ENCODE data around the gene RFTN2. TPM values are rescaled to one million over a fixed set of nuclear protein-coding genes. Genes with fewer than 3 reads are reported as not detected.
"Not testable (repeated sequence)": the region's sequence is repeated elsewhere in the genome, so short reads cannot be mapped to it uniquely, and the experiment has no call there.

RFTN2 gene
- total and polyA plus RNA-seq, 2 donors = 0.73 to 1.4 TPM

GRCh38 chr2:197599285-197599965 lies 76.0 kb downstream of the RFTN2 start:
- 32% methylated on average over 11 of the region's 11 CpGs for WGBS
- DNase-seq (ENCODE audit: low read depth in 6 of 9, low spot score in 9 of 9) = peak; percentile 8 to 62 (median 19)

GRCh38 chr2:197598450-197598849 lies 76.9 kb downstream of the RFTN2 start:
- no peaks in the 10 kb centered on the region for H3K9me3 ChIP-seq (ENCODE audit: control insufficient read depth in 2 of 2, insufficient read depth in 1 of 2, low read length in 1 of 2)
- H3K4me3 ChIP-seq (ENCODE audit: low read length in 2 of 2) = no peak overlapping the region
- no peaks in the 10 kb centered on the region for H3K36me3 ChIP-seq (ENCODE audit: control insufficient read depth in 2 of 2, insufficient read depth in 2 of 2, low read length in 1 of 2)
- no peak for DNase-seq (ENCODE audit: low read depth in 6 of 9, low spot score in 9 of 9)
- no peaks in the 10 kb centered on the region for H3K27me3 ChIP-seq (ENCODE audit: control insufficient read depth in 2 of 2, insufficient read depth in 1 of 2, low read length in 1 of 2)
- WGBS = 99% methylated on average over 5 of the region's 5 CpGs
- no peak overlapping the region for H3K27ac ChIP-seq (ENCODE audit: low read depth in 1 of 2, low read length in 1 of 2)
- no peaks in the 10 kb centered on the region for H3K4me1 ChIP-seq (ENCODE audit: control insufficient read depth in 2 of 2, insufficient read depth in 2 of 2, low read length in 2 of 2)

More at GRCh38 chr2:197599285-197599965, 76.0 kb downstream of the RFTN2 start:
- Histone ChIP-seq H3K27me3 (ENCODE audit: control insufficient read depth in 2 of 2, insufficient read depth in 1 of 2, low read length in 1 of 2) (no peaks in the 10 kb centered on the region), H3K36me3 (ENCODE audit: control insufficient read depth in 2 of 2, insufficient read depth in 2 of 2, low read length in 1 of 2) (no peaks in the 10 kb centered on the region), H3K9me3 (ENCODE audit: control insufficient read depth in 2 of 2, insufficient read depth in 1 of 2, low read length in 1 of 2) (no peaks in the 10 kb centered on the region), H3K4me1 (ENCODE audit: control insufficient read depth in 2 of 2, insufficient read depth in 2 of 2, low read length in 2 of 2) (no peaks in the 10 kb centered on the region), H3K4me3 (ENCODE audit: low read length in 2 of 2) (peak overlapping the region in 1 of 2 donors; percentile 19), H3K27ac (ENCODE audit: low read depth in 1 of 2, low read length in 1 of 2) (no peak overlapping the region)

- no peaks in the 10 kb centered on the region for H3K36me3 ChIP-seq (ENCODE audit: control insufficient read depth in 2 of 2, insufficient read depth in 2 of 2, low read length in 1 of 2)
- H3K27me3 ChIP-seq (ENCODE audit: control insufficient read depth in 2 of 2, insufficient read depth in 1 of 2, low read length in 1 of 2) = no peaks in the 10 kb centered on the region
- no peak for DNase-seq (ENCODE audit: low read depth in 6 of 9, low spot score in 9 of 9)
- H3K27ac ChIP-seq (ENCODE audit: low read depth in 1 of 2, low read length in 1 of 2) = no peak overlapping the region
- WGBS = over 99% methylated on average over 4 of the region's 4 CpGs
- no peaks in the 10 kb centered on the region for H3K4me1 ChIP-seq (ENCODE audit: control insufficient read depth in 2 of 2, insufficient read depth in 2 of 2, low read length in 2 of 2)
- no peaks in the 10 kb centered on the region for H3K9me3 ChIP-seq (ENCODE audit: control insufficient read depth in 2 of 2, insufficient read depth in 1 of 2, low read length in 1 of 2)
- H3K4me3 ChIP-seq (ENCODE audit: low read length in 2 of 2) = no peak overlapping the region
Observed at GRCh38 chr2:197597166-197597565, 78.2 kb downstream of the RFTN2 start.

GRCh38 chr2:197596766-197597165 lies 78.6 kb downstream of the RFTN2 start:
- H3K27ac ChIP-seq (ENCODE audit: low read depth in 1 of 2, low read length in 1 of 2) = no peak overlapping the region
- no peaks in the 10 kb centered on the region for H3K4me1 ChIP-seq (ENCODE audit: control insufficient read depth in 2 of 2, insufficient read depth in 2 of 2, low read length in 2 of 2)
- H3K27me3 ChIP-seq (ENCODE audit: control insufficient read depth in 2 of 2, insufficient read depth in 1 of 2, low read length in 1 of 2) = no peaks in the 10 kb centered on the region
- 91% methylated on average over 1 of the region's 1 CpG for WGBS
- H3K36me3 ChIP-seq (ENCODE audit: control insufficient read depth in 2 of 2, insufficient read depth in 2 of 2, low read length in 1 of 2) = no peaks in the 10 kb centered on the region
- H3K9me3 ChIP-seq (ENCODE audit: control insufficient read depth in 2 of 2, insufficient read depth in 1 of 2, low read length in 1 of 2) = no peaks in the 10 kb centered on the region
- no peak for DNase-seq (ENCODE audit: low read depth in 6 of 9, low spot score in 9 of 9)
- no peak overlapping the region for H3K4me3 ChIP-seq (ENCODE audit: low read length in 2 of 2)

- Histone ChIP-seq H3K4me3 (ENCODE audit: low read length in 2 of 2) (no peak overlapping the region), H3K27ac (ENCODE audit: low read depth in 1 of 2, low read length in 1 of 2) (no peak overlapping the region), H3K9me3 (ENCODE audit: control insufficient read depth in 2 of 2, insufficient read depth in 1 of 2, low read length in 1 of 2) (peaks cover 0 to 5% of the 10 kb centered on the region in 2 donors), H3K36me3 (ENCODE audit: control insufficient read depth in 2 of 2, insufficient read depth in 2 of 2, low read length in 1 of 2) (no peaks in the 10 kb centered on the region), H3K27me3 (ENCODE audit: control insufficient read depth in 2 of 2, insufficient read depth in 1 of 2, low read length in 1 of 2) (no peaks in the 10 kb centered on the region), H3K4me1 (ENCODE audit: control insufficient read depth in 2 of 2, insufficient read depth in 2 of 2, low read length in 2 of 2) (no peaks in the 10 kb centered on the region)
- DNase-seq (ENCODE audit: low read depth in 6 of 9, low spot score in 9 of 9) = no peak
- 96% methylated on average over 32 of the region's 32 CpGs for WGBS
Observed at GRCh38 chr2:197591339-197592072, 83.9 kb downstream of the RFTN2 start.

- not testable (repeated sequence) for H3K27ac ChIP-seq (ENCODE audit: low read depth in 1 of 2, low read length in 1 of 2); H3K4me3 ChIP-seq (ENCODE audit: low read length in 2 of 2); H3K36me3 ChIP-seq (ENCODE audit: control insufficient read depth in 2 of 2, insufficient read depth in 2 of 2, low read length in 1 of 2); DNase-seq (ENCODE audit: low read depth in 6 of 9, low spot score in 9 of 9); H3K27me3 ChIP-seq (ENCODE audit: control insufficient read depth in 2 of 2, insufficient read depth in 1 of 2, low read length in 1 of 2); H3K4me1 ChIP-seq (ENCODE audit: control insufficient read depth in 2 of 2, insufficient read depth in 2 of 2, low read length in 2 of 2); H3K9me3 ChIP-seq (ENCODE audit: control insufficient read depth in 2 of 2, insufficient read depth in 1 of 2, low read length in 1 of 2)
- 97% methylated on average over 7 of the region's 7 CpGs for WGBS
Observed at GRCh38 chr2:197587255-197587654, 88.1 kb downstream of the RFTN2 start.

GRCh38 chr2:197580166-197580565 lies 95.2 kb downstream of the RFTN2 start:
- H3K9me3 ChIP-seq (ENCODE audit: control insufficient read depth in 2 of 2, insufficient read depth in 1 of 2, low read length in 1 of 2); H3K4me1 ChIP-seq (ENCODE audit: control insufficient read depth in 2 of 2, insufficient read depth in 2 of 2, low read length in 2 of 2); H3K27me3 ChIP-seq (ENCODE audit: control insufficient read depth in 2 of 2, insufficient read depth in 1 of 2, low read length in 1 of 2); DNase-seq (ENCODE audit: low read depth in 6 of 9, low spot score in 9 of 9); H3K27ac ChIP-seq (ENCODE audit: low read depth in 1 of 2, low read length in 1 of 2); H3K4me3 ChIP-seq (ENCODE audit: low read length in 2 of 2); H3K36me3 ChIP-seq (ENCODE audit: control insufficient read depth in 2 of 2, insufficient read depth in 2 of 2, low read length in 1 of 2): not testable (repeated sequence)
- WGBS = 95% methylated on average over 3 of the region's 3 CpGs

- H3K27me3 ChIP-seq (ENCODE audit: control insufficient read depth in 2 of 2, insufficient read depth in 1 of 2, low read length in 1 of 2); H3K4me3 ChIP-seq (ENCODE audit: low read length in 2 of 2); H3K4me1 ChIP-seq (ENCODE audit: control insufficient read depth in 2 of 2, insufficient read depth in 2 of 2, low read length in 2 of 2); H3K27ac ChIP-seq (ENCODE audit: low read depth in 1 of 2, low read length in 1 of 2); DNase-seq (ENCODE audit: low read depth in 6 of 9, low spot score in 9 of 9); H3K36me3 ChIP-seq (ENCODE audit: control insufficient read depth in 2 of 2, insufficient read depth in 2 of 2, low read length in 1 of 2): not testable (repeated sequence)
- 94% methylated on average over 2 of the region's 2 CpGs for WGBS
- H3K9me3 ChIP-seq (ENCODE audit: control insufficient read depth in 2 of 2, insufficient read depth in 1 of 2, low read length in 1 of 2) = peaks cover 3 to 13% of the 10 kb centered on the region in 2 donors
Observed at GRCh38 chr2:197578294-197578693, 97.1 kb downstream of the RFTN2 start.

- no peak overlapping the region for H3K27ac ChIP-seq (ENCODE audit: low read depth in 1 of 2, low read length in 1 of 2)
- 97% methylated on average over 4 of the region's 4 CpGs for WGBS
- DNase-seq (ENCODE audit: low read depth in 6 of 9, low spot score in 9 of 9) = no peak
- H3K9me3 ChIP-seq (ENCODE audit: control insufficient read depth in 2 of 2, insufficient read depth in 1 of 2, low read length in 1 of 2) = peaks cover 3 to 16% of the 10 kb centered on the region in 2 donors
- H3K27me3 ChIP-seq (ENCODE audit: control insufficient read depth in 2 of 2, insufficient read depth in 1 of 2, low read length in 1 of 2) = no peaks in the 10 kb centered on the region
- no peak overlapping the region for H3K4me3 ChIP-seq (ENCODE audit: low read length in 2 of 2)
- H3K4me1 ChIP-seq (ENCODE audit: control insufficient read depth in 2 of 2, insufficient read depth in 2 of 2, low read length in 2 of 2) = no peaks in the 10 kb centered on the region
- H3K36me3 ChIP-seq (ENCODE audit: control insufficient read depth in 2 of 2, insufficient read depth in 2 of 2, low read length in 1 of 2) = no peaks in the 10 kb centered on the region
Observed at GRCh38 chr2:197577446-197577845, 97.9 kb downstream of the RFTN2 start.
